H1 (cell line): ENCODE results near the gene CPED1. TPM values are rescaled to one million over a fixed set of nuclear protein-coding genes. Genes with fewer than 3 reads are reported as not detected.

Experiments used
- CTCF ChIA-PET: fragments of 300-600 bp; sonication (Branson Sonifier 250); formaldehyde crosslinking; loops from one replicate; lab custom pipeline; 2021; ENCODE audit not compliant: partially characterized antibody; lab: Charles Lee
- POLR2A ChIA-PET: fragments of 300-600 bp; sonication (Branson Sonifier 250); formaldehyde crosslinking; loops from one replicate; lab custom pipeline; 2021; ENCODE audit warnings: inconsistent platforms; ENCODE audit not compliant: partially characterized antibody; lab: Charles Lee
- DNase-seq, 2 experiments: peaks; one replicate each; pipeline versions ENCODE4 v3.0.0 to v3.0.0-alpha.2; 2010 to 2022; ENCODE audit warnings: low spot score in 2 of 2, low read depth in 1 of 2, mixed read lengths in 1 of 2
- FAIRE-seq: peaks from 2 replicates; lab custom pipeline; 2011; peaks lifted over from hg19 to GRCh38; lab: Jason Lieb, UNC
- H2AFZ ChIP-seq: 2 replicates; pipeline ENCODE4 v1.8.1; 2012; ENCODE audit warnings: low read length, inconsistent platforms
- H2AK5ac ChIP-seq: 2 replicates; pipeline ENCODE4 v1.6.1; 2013; ENCODE audit warnings: low read depth, low read length
- H2BK120ac ChIP-seq: replicated peaks from 2 replicates; pipeline ENCODE3; 2013; ENCODE audit warnings: low read depth, low read length, inconsistent platforms
- H2BK12ac ChIP-seq: 2 replicates; pipeline ENCODE4 v1.6.1; 2013; ENCODE audit warnings: low read depth, low read length
- H2BK15ac ChIP-seq: 2 replicates; pipeline ENCODE4 v1.6.1; 2013; ENCODE audit warnings: low read length
- H2BK20ac ChIP-seq: 2 replicates; pipeline ENCODE4 v1.6.1; 2013; ENCODE audit warnings: low read length
- H2BK5ac ChIP-seq: 2 replicates; pipeline ENCODE4 v1.6.1; 2013; ENCODE audit warnings: low read depth, low read length
- H3K14ac ChIP-seq: 2 replicates; pipeline ENCODE4 v1.6.1; 2013; ENCODE audit warnings: inconsistent platforms; ENCODE audit not compliant: insufficient read length
- H3K18ac ChIP-seq: 2 replicates; pipeline ENCODE4 v1.6.1; 2013; ENCODE audit warnings: low read length; ENCODE audit errors: extremely low read depth
- H3K23ac ChIP-seq: 2 replicates; pipeline ENCODE4 v1.6.1; 2013; ENCODE audit warnings: inconsistent platforms; ENCODE audit not compliant: insufficient read length
- H3K23me2 ChIP-seq: 2 replicates; pipeline ENCODE4 v1.6.1; 2013; ENCODE audit warnings: low read depth, low read length
- H3K27ac ChIP-seq: 2 replicates; pipeline ENCODE4 v1.6.1; 2011; ENCODE audit warnings: low read depth, low read length, inconsistent platforms
- H3K27me3 ChIP-seq, 4 experiments: replicated peaks in 1 of 4; 1 replicate in 1 of 4; 2 replicates in 3 of 4; pipeline versions ENCODE4 v1.6.1 to v1.8.1; 2011 to 2013; ENCODE audit warnings: low read length in 3 of 4, mild to moderate bottlenecking in 3 of 4, inconsistent platforms in 2 of 4, mixed read lengths in 2 of 4, moderate library complexity in 1 of 4; ENCODE audit not compliant: control insufficient read depth in 3 of 4, insufficient read depth in 3 of 4; ENCODE audit errors: extremely low read depth in 1 of 4
- H3K36me3 ChIP-seq, 4 experiments: 2 replicates each; pipeline versions ENCODE4 v1.6.1 to v1.8.1; 2011 to 2013; ENCODE audit warnings: mild to moderate bottlenecking in 4 of 4, low read length in 3 of 4, moderate library complexity in 2 of 4, control low read depth in 1 of 4, inconsistent platforms in 1 of 4; ENCODE audit not compliant: insufficient read depth in 4 of 4, control insufficient read depth in 2 of 4
- H3K4ac ChIP-seq: replicated peaks from 2 replicates; pipeline ENCODE3; 2013; ENCODE audit warnings: low read length, low read depth, mixed read lengths, inconsistent platforms; ENCODE audit not compliant: insufficient read length
- H3K4me1 ChIP-seq, 4 experiments: replicated peaks in 1 of 4; 1 replicate in 1 of 4; 2 replicates in 3 of 4; pipeline versions ENCODE4 v1.6.1 to v1.8.1; 2011 to 2013; ENCODE audit warnings: low read length in 3 of 4, inconsistent platforms in 2 of 4, mixed read lengths in 1 of 4; ENCODE audit not compliant: insufficient read depth in 4 of 4, control insufficient read depth in 3 of 4
- H3K4me2 ChIP-seq, 2 experiments: 2 replicates each; pipeline versions ENCODE4 v1.6.1 to v1.8.1; 2011 to 2013; ENCODE audit warnings: low read depth in 2 of 2, low read length in 2 of 2, control low read depth in 1 of 2, inconsistent platforms in 1 of 2, mild to moderate bottlenecking in 1 of 2; ENCODE audit not compliant: insufficient read depth in 1 of 2
- H3K4me3 ChIP-seq, 4 experiments: fragments of 200-600, 300-600 bp in 1 of 4; sonication (generic), shearing (Covaris generic), sonication (Bioruptor Twin) in 1 of 4; 2 replicates each; pipeline versions ENCODE4 v1.5.1 to v1.8.1; 2011 to 2016; ENCODE audit warnings: low read length in 4 of 4, low read depth in 3 of 4, control low read depth in 2 of 4, inconsistent platforms in 2 of 4, mild to moderate bottlenecking in 2 of 4, mixed read lengths in 1 of 4, moderate library complexity in 1 of 4; ENCODE audit not compliant: insufficient read depth in 2 of 4; ENCODE audit errors: extremely low read depth in 1 of 4
- H3K56ac ChIP-seq: replicated peaks from 2 replicates; pipeline ENCODE3; 2013; ENCODE audit warnings: low read depth, mild to moderate bottlenecking, mixed read lengths, low read length, inconsistent platforms; ENCODE audit not compliant: insufficient read length
- H3K79me1 ChIP-seq: 2 replicates; pipeline ENCODE4 v1.6.1; 2013; ENCODE audit warnings: low read depth, low read length, control low read depth
- H3K79me2 ChIP-seq, 2 experiments: 2 replicates each; pipeline versions ENCODE4 v1.6.1 to v1.8.1; 2012 to 2013; ENCODE audit warnings: low read length in 2 of 2, mild to moderate bottlenecking in 2 of 2, inconsistent platforms in 1 of 2; ENCODE audit not compliant: insufficient read depth in 2 of 2, control insufficient read depth in 1 of 2
- H3K9ac ChIP-seq, 4 experiments: replicated peaks in 1 of 4; 1 replicate in 1 of 4; 2 replicates in 3 of 4; pipeline versions ENCODE4 v1.6.1 to v1.8.1; 2011 to 2013; ENCODE audit warnings: low read depth in 3 of 4, low read length in 3 of 4, control low read depth in 2 of 4, mild to moderate bottlenecking in 2 of 4, moderate library complexity in 2 of 4, inconsistent platforms in 1 of 4; ENCODE audit errors: extremely low read depth in 1 of 4
- H3K9me3 ChIP-seq, 2 experiments: 2 replicates each; pipeline versions ENCODE4 v1.6.1 to v1.8.1; 2012 to 2013; ENCODE audit warnings: mild to moderate bottlenecking in 2 of 2, moderate library complexity in 2 of 2, control low read depth in 1 of 2, inconsistent platforms in 1 of 2, low read depth in 1 of 2, low read length in 1 of 2, mixed read lengths in 1 of 2; ENCODE audit not compliant: insufficient read depth in 2 of 2
- H4K20me1 ChIP-seq, 2 experiments: replicated peaks in 1 of 2; 2 replicates each; pipeline versions ENCODE3 to v1.8.1; 2011 to 2013; ENCODE audit warnings: inconsistent platforms in 2 of 2, low read length in 2 of 2, mild to moderate bottlenecking in 1 of 2; ENCODE audit not compliant: insufficient read depth in 2 of 2, control insufficient read depth in 1 of 2
- H4K5ac ChIP-seq: 2 replicates; pipeline ENCODE4 v1.6.1; 2013; ENCODE audit warnings: low read length, low read depth, mixed read lengths, inconsistent platforms; ENCODE audit not compliant: insufficient read length
- H4K8ac ChIP-seq: 2 replicates; pipeline ENCODE4 v1.8.0; 2013; ENCODE audit warnings: mild to moderate bottlenecking, moderate library complexity, low read length, inconsistent platforms; ENCODE audit not compliant: insufficient read depth; ENCODE audit errors: extremely low read depth
- H4K91ac ChIP-seq: replicated peaks from 2 replicates; pipeline ENCODE3; 2013; ENCODE audit warnings: low read length, mixed read lengths, inconsistent platforms; ENCODE audit not compliant: insufficient read length
- CEBPB ChIP-seq: IDR thresholded peaks from 2 replicates; pipeline ENCODE4 v1.6.1; 2012; ENCODE audit warnings: low read depth, low read length
- EGR1 ChIP-seq: IDR thresholded peaks from 2 replicates; pipeline ENCODE4 v1.6.1; 2011; ENCODE audit warnings: low read depth, low read length, borderline replicate concordance
- TAF7 ChIP-seq: optimal IDR thresholded peaks from 2 replicates; pipeline ENCODE3; 2011; ENCODE audit warnings: low read depth, mild to moderate bottlenecking, inconsistent platforms, low read length, moderate library complexity, borderline replicate concordance
- TEAD4 ChIP-seq: IDR thresholded peaks from 2 replicates; pipeline ENCODE4 v1.6.1; 2012; ENCODE audit warnings: low read depth, low read length, inconsistent platforms, mixed read lengths
- ZNF274 ChIP-seq: IDR thresholded peaks from 2 replicates; pipeline ENCODE4 v1.7.0; 2012; ENCODE audit warnings: low read length, borderline replicate concordance; ENCODE audit errors: extremely low read depth
- WGBS, 2 experiments: shearing (Covaris generic) in 1 of 2; methylation state at CpG; one replicate each; pipeline versions ENCODE4 v1.1.6 to v1.1.7; 2013 to 2015; ENCODE audit warnings: low lambda C conversion rate in 2 of 2, mixed read lengths in 2 of 2, inconsistent platforms in 1 of 2, low coverage in 1 of 2, missing lambda C conversion rate in 1 of 2; ENCODE audit not compliant: insufficient replicate concordance in 2 of 2, insufficient coverage in 1 of 2, insufficient read length in 1 of 2; ENCODE audit errors: extremely low coverage in 1 of 2, missing lambda C conversion rate in 1 of 2; 5-methylcytosine and 5-hydroxymethylcytosine counted together
- polyA plus RNA-seq, 7 experiments: library from polyadenylated mRNA; depleted of rRNA in 3 of 7; stranded (reverse) in 5 of 7; unstranded in 2 of 7; fragments of >200 nt in 5 of 7; fragments of 200-250 nt in 2 of 7; gene quantifications; 1 replicate in 5 of 7; 2 replicates in 1 of 7; 4 replicates in 1 of 7; pipeline versions ENCODE4 v1.2.1 to v1.2.3, GENCODE V29; 2011 to 2013; ENCODE audit warnings: missing spikeins in 2 of 7, mixed read lengths in 2 of 7
- total RNA-seq: library from RNA; stranded (reverse); fragmentation: NEBNext Ultra II Directional; extraction: Animal tissue kit (Norgen Biotek cat#: 25700); gene quantifications from 2 replicates; pipeline ENCODE4 v1.2.1, GENCODE V29; 2021

The CPED1 gene
- total and polyA plus RNA-seq, 2 of the 8 experiments (the other 6 are each of a cell fraction or from before 2014, with no cell fraction given), result 0.08 to 0.39 TPM

- no peak overlapping the region for H4K8ac ChIP-seq
- no peak overlapping the region for H3K4me2 ChIP-seq
- H2BK120ac ChIP-seq, result no peak overlapping the region
- H3K18ac ChIP-seq, result no peak overlapping the region
- no peaks in the 10 kb centered on the region for H4K20me1 ChIP-seq
- H4K5ac ChIP-seq, result no peak overlapping the region
- TF ChIP-seq TEAD4, result no peak
- no peak for TF ChIP-seq CEBPB
- TF ChIP-seq EGR1, result no peak
- TF ChIP-seq ZNF274, result no peak
- no peak for TF ChIP-seq TAF7
- TF ChIP-seq, all 59 proteins: peak for 0
- Histone ChIP-seq H3K36me3 (no peaks in the 10 kb centered on the region), H3K14ac (no peak overlapping the region), H3K79me1 (no peaks in the 10 kb centered on the region), H2AK5ac (no peak overlapping the region), H3K27me3 (no peaks in the 10 kb centered on the region), H3K27ac (no peak overlapping the region), H2BK5ac (no peak overlapping the region), H2BK12ac (no peak overlapping the region), H3K23ac (no peak overlapping the region), H2BK15ac (no peak overlapping the region), H4K91ac (no peak overlapping the region), H2AFZ (no peak overlapping the region), H3K4me3 (no peak overlapping the region), H3K79me2 (no peaks in the 10 kb centered on the region), H3K56ac (no peak overlapping the region), H3K23me2 (no peaks in the 10 kb centered on the region), H3K9me3 (no peaks in the 10 kb centered on the region), H3K4me1 (no peaks in the 10 kb centered on the region), H2BK20ac (no peak overlapping the region), H3K4ac (no peak overlapping the region), H3K9ac (no peak overlapping the region)
- 91% methylated on average over 3 of the region's 3 CpGs; no CpG with 5 or more reads in 1 of the 2 experiments for WGBS, 2 experiments
- DNase-seq (no peak), FAIRE-seq (no peak)
- ChIA-PET POLR2A (no interaction called here), CTCF (no interaction called here)
These were observed 144.9 kb downstream of the CPED1 start for GRCh38 chr7:121133444-121133843.
